Measurements from ENCODE around the gene ALPI. TPM values are rescaled to one million over a fixed set of nuclear protein-coding genes. Genes with fewer than 3 reads are reported as not detected.
A peak's percentile ranks its signal among the peaks of the same experiment; 100 is the strongest.

Gene ALPI
- total and polyA plus RNA-seq, 12 donors: not detected

GRCh38 chr2:232479341-232480200 lies 23.6 kb downstream of the ALPI start:
- Histone ChIP-seq H3K27me3 (peaks cover 0 to 88% (median 51%) of the 10 kb centered on the region in 7 donors), H3K36me3 (no peaks in the 10 kb centered on the region), H3K9me3 (no peaks in the 10 kb centered on the region), H3K4me3 (no peak overlapping the region), H3K4me1 (no peaks in the 10 kb centered on the region), H3K27ac (no peak overlapping the region)
- ATAC-seq (peak in 1 of 8 donors; percentile 5), DNase-seq (no peak)
- intact Hi-C loops (cut with DNase I): no loop called here
- 75 to 79% methylated on average over 21 of the region's 21 CpGs for WGBS, 2 donors
- TF ChIP-seq CTCF (IDR thresholded peaks at IDR 0.05): no peak

- no peaks in the 10 kb centered on the region for H3K36me3 ChIP-seq
- intact Hi-C loops (cut with DNase I): no loop called here
- no peaks in the 10 kb centered on the region for H3K9me3 ChIP-seq
- TF ChIP-seq CTCF (IDR thresholded peaks at IDR 0.05): no peak
- no peak for ATAC-seq
- H3K4me1 ChIP-seq: peaks cover 0 to 4% (median 0%) of the 10 kb centered on the region in 9 donors
- no peak for DNase-seq
- no peak overlapping the region for H3K4me3 ChIP-seq
- WGBS, 2 donors: 80 to 82% methylated on average over 25 to 26 of the region's 26 CpGs
- H3K27me3 ChIP-seq: peaks cover 3 to 88% (median 60%) of the 10 kb centered on the region in 7 donors
- H3K27ac ChIP-seq: no peak overlapping the region
These were observed 24.5 kb downstream of the ALPI start for GRCh38 chr2:232480201-232481190.

- Histone ChIP-seq H3K27me3 (peaks cover 13 to 89% (median 62%) of the 10 kb centered on the region in 7 donors), H3K9me3 (no peaks in the 10 kb centered on the region), H3K4me1 (peaks cover 0 to 11% (median 4%) of the 10 kb centered on the region in 9 donors), H3K36me3 (no peaks in the 10 kb centered on the region), H3K4me3 (no peak overlapping the region), H3K27ac (no peak overlapping the region)
- intact Hi-C loops (cut with DNase I): no loop called here
- DNase-seq: no peak
- TF ChIP-seq CTCF (IDR thresholded peaks at IDR 0.05): no peak
- WGBS, 2 donors: 89 to 91% methylated on average over 29 of the region's 29 CpGs
- no peak for ATAC-seq
These were observed 25.6 kb downstream of the ALPI start for GRCh38 chr2:232481322-232482140.

All from heart right ventricle (tissue), 16 donors.